Activated CD4-positive, alpha-beta T cell treated with anti-CD3 and anti-CD28 coated beads, Interleukin-2, Interleukin-6, amounts not matched to agents 100 ng/mL and 50 ng/mL, durations not matched to agents 16 hours and 8 hours (primary cell): Measurements from ENCODE around the gene CLINT1.

Experiments
- DNase-seq: peaks from one replicate; pipeline ENCODE4 v3.0.0-alpha.2; 2020

CLINT1 gene

DNA sequence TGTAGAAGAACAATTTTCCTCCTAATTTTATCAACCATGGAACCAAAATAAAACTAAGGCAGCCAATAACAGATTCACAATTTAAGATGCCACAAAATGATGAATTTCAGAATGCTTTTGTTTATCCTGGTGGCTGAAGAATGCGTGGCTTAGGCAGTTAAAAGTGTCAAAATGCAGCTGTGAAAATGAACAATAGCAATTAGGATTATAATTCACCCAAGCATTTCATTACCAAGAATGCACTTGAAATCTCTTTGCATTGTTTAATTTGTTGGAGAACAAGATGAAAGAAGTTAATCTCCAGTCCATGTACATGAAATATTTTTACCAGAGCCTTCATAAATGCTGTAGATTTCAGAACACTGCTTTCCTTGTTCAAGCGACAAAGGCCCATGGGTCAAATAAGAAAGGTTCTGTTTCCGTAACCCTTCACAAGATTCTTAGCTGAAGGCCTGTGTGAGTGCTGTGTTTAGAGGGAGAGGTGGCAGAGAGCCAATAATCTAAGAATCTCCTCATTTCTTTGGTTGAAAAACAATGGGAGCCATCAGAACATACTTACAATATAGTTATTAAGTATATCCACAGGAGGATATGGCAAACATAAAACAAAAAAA, 39.3 kb downstream of the CLINT1 start:
- DNase-seq = no peak

DNA sequence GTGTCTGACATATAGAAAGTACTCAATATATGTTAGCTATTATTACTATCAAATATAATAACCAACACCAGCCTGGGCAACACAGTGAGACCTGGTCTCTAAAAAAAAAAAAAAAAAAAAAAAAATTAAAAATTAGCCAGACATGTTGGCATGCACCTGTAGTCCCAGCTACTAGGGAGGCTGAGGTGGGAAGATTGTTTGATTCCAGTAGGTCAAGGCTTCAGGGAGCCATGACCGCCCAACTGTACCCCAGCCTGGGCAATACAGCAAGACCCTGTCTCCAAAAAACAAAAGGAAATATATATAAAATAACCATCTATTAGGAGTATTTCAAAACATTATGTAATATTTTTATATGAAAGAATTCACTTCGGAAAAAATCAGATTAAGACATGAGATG, 40.6 kb downstream of the CLINT1 start:
- DNase-seq = no peak

DNA sequence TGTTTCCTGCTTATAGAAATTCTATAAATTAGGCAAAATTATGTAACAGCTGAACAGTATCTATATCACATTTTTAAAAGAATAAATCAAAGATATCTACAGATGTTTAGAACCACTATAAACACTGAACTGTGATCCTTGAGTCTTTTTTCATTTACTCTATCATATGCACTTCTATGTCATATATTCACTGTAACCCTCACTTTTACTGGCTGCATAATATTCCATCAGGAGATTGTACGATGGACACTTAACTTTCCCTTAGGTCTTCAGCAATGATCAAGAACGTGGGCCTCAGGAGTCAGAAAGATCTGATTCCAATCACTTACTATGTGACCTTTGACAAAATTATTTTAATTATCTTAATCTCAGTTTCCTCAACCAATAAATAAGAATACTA, 41.0 kb downstream of the CLINT1 start:
- no peak for DNase-seq

DNA sequence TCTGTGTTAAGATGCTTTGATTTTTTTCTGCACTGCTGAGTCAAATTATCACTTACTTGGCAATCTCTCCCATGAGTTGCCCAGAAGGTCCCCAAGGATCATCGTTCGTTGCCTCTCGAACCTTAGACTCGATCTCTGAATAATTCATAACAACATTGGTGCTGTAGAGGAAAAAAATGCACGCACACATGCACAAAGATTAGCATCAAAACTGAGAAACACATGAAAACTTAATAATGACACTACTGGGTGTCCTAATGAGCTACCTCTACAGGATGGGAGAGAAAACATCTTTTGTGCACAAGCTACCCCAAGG, 41.6 kb downstream of the CLINT1 start:
- no peak for DNase-seq

DNA sequence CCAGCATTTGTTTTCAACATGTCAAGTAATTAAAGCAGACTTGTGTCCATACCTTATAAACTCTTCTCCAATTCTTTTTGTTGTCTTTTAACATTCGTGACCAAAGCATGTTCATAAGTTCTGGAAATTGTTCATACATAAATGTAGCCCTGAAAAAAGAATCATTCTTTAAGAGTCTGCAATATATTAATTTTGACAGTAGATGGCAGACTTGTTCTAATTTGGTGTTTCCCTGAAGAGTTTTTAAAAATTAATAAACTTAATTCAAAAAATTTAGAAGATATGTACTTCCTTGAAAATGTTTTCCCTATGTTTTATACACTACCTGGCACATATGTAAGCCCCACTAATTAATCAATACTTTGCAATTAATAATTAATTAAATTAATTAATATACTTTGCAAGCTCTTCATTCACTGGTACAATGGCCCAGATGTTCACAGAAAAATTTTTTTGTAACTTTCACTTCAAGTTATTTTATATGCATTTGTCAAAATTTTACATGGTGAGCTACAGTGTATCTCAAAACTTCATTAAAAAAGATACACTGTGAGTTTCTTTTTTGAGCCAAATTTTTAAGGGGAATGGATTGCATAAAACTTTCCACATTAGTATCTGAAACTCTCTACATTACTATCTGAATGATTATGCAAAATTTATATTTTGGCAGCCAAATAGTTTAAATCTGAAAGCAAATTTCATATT, 42.1 kb downstream of the CLINT1 start:
- DNase-seq = no peak

DNA sequence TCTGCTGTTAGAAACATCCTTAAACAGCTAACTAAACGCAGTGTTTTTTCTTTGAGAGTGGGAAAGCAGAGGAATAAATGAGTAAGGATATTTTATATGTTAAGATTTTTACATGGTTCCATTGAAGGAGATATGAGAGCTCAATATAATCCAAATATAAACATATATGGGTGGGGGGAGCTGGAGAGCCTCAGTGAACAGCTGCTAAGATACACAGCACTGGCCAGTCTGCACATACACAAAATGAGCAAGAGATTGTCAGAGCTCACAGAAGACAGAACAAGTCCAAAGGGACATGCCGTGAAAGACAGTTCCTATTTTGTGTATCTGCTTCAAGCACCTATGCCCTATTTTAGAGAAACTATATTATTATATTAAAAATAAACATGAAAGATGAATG, 46.9 kb downstream of the CLINT1 start:
- no peak for DNase-seq

DNA sequence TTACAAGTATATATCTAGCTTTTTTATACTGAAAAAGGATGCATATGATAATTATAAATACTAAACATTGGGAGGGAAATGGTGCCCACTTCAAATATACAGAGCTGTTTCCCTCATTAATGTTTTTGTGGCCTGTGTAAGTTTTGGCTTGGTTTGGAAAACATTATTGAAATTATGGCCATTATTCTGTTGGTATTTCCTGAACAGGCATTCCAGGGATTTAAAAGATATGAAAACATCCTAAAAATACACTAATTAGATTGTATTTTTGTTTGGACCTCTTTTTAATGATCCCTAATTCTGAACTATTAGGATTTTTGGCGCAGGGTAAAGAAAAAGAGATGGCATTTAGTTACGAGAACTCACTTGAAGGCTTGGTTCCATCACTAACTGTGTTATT, 50.9 kb downstream of the CLINT1 start:
- no peak for DNase-seq

DNA sequence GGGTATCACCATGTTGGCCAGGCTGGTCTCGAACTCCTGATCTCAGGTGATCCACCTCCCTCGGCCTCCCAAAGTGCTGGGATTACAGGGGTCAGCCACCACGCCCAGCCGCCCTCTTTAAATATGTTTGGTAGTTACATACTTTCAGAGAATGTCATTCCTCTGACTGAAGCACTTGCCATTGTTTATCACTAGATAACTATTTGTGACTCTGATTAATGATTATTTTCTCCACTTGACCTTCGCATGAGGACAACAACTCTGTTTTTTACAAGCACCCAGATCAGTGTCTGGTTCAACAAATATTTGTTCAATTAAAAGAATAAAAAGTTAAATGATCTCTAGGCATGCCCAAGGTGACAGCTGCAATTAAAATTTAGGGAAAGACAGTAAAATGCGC, 56.2 kb downstream of the CLINT1 start:
- DNase-seq = no peak

DNA sequence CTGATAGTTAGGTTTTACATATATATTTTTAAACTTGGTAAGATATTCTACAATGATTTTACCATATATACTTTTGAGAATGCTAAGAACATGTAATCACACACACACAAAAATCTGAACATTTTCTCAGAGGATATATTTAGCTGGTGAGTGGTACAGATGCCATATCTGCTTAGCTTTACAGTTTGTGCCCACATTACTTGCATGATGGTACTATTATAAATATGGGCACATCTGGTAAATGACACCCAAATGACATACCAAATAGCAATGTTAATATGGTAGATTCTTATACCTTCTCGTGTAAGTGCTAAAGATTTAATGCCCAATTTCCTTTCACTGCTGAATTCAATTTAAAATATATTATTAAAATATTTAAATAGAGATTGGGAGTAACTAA, 58.8 kb downstream of the CLINT1 start:
- no peak for DNase-seq

DNA sequence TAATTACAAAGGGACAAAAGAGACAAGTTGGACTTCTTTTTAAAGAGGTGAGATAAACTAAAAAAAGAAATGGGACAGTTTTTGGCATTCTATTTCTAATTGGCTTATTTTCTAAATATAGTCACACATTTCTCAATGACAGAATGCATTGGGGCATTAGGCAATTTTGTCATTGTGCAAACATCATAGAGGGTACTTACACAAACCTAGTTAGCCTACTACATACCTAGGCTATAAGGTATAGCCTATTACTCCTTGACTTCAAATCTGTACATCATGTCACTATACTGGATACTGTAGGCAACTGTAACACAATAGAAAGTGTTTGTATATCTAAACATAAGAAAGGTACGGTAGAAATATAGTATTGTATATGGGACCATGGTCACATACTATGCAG, 59.4 kb downstream of the CLINT1 start:
- no peak for DNase-seq

DNA sequence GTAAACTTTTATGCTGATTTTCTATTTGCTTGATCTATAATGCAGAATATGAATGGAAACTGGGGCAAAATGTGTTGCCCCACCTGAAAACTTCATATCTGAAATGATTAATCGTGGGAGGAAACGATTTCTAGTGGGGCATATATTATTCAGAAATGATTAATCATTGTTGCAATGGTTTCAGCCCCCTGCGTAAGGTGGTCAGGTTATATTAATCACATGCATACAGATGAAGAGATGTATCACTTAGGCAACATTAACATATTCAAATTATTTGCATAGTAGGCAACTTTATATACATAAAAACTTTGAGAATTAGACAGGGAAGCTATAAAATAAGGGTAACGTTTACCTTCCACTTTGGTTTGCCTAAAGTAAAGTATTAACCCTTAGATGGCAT, 65.6 kb downstream of the CLINT1 start:
- peak; percentile 47 for DNase-seq

DNA sequence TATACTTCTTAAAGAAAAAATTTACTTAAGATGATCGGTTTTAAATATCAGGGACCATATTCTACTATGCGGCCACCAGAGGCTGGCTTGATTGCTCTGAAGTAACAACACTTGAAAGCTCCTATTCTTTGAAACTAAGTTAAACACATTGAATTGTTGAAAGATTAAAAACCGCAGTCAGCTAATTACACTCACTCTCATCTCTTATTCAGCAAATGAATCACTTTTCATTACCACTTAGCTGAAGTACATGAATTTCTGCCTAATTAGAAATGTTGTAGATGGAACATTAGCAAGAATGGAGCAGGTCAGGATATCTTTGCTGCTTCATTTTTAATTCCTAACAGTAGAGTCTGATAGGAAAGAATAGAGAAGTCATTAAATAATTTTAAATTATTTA, 73.1 kb downstream of the CLINT1 start:
- DNase-seq = no peak

DNA sequence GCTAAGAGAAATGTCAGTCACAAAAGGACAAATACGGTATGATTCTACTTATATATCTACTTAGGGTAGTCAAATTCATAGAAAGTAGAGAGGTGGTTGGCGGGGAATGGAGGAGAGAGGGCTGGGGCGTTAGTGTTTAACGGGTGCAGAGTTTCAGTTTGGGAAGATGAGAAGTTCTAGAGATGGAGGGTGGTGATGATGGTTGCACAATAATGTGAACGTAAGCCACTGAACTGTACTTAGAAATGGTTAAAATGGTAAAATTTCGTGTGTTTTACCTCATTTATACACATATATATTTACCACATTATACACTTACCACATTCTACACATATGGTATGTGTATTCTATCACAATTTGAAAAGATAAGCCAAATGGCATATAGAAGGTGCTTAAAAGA, 79.7 kb downstream of the CLINT1 start:
- no peak for DNase-seq

DNA sequence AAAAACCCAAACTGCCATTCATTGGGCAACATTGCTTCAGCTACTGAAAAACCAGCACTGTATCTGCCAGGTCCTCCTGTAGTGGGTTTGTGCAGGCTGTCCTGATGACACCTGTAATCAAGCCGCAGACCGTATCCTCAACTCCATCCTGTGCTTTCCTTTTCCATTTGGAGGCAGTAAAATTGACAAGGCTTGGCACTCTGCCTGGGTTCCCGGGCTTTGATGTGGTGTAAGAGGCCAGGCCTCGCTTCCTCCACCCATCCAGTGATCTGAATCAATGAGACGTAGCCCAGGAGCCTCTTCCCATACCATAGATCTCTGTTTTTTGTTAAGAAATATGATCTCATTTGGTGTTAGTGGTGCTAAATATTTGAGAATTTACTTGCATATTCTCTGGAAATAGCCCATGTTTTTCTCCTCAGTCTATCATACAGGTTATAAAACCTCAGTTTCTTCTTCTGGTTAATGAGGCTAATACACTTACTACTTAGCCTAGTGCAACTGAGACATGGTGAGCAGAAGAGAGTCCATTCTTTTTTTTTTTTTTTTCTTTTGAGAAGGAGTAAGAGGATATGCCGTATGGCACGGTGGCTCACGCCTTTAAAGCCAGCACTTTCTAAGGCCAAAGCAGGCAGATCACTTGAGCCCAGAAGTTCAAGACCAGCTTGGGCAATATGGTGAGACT, 80.7 kb downstream of the CLINT1 start:
- no peak for DNase-seq

DNA sequence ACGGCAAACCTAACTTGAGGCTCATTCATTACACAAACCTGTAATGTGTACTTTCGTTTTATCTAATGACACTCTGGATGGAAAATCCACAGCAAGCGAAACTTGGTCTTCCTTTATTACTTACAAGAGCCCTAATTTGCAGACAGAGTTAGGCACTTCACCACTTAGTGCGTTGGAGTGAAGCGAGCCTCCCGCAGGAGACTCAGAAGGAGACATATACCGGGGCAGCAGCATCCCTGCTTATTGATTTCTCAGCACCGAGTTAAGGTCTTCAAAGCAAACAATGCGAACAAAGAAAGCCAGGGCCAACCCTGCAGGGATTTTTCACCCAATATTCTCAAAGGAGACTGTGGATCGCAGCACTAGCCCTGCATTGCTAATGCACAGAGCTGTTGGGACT, 86.8 kb downstream of the CLINT1 start:
- peak; percentile 41 for DNase-seq

DNA sequence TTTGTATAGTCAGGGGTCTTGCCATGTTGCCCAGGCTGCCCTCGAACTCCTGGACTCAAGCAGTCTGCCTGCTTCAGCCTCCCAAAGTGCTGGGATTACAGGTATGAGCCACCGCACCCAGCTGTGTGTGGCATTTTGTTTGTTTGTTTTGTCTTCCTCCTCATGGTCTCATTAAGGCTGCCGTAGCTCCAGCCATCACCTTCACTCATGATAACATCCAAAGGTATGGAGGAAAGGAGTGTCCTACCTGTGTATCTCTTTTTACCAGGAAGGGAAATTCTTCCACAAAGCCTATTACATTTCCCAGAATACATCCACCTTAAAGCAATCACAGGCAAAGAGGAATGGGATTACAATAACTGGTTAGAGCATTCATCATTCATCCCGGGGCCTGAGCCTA, 88.3 kb downstream of the CLINT1 start:
- DNase-seq = no peak

DNA sequence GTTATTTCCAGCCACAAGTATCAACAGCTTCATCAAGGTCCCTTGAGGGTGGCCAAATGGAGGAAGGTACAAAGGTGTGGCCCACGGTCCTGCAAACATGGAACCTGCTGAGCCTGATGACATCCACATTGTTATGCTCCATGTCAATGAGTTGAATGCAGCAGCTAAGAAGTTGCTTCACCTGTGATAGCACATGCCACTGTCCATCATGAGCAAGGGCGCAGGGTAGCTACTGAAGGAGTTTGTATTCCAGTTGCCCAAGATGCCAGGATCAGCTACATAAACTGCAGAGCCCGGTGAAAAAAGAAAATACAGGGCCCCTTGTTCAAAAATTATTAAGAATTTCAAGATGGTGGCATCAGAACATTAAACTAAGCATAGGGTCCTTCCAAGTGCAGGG, 91.3 kb downstream of the CLINT1 start:
- no peak for DNase-seq

DNA sequence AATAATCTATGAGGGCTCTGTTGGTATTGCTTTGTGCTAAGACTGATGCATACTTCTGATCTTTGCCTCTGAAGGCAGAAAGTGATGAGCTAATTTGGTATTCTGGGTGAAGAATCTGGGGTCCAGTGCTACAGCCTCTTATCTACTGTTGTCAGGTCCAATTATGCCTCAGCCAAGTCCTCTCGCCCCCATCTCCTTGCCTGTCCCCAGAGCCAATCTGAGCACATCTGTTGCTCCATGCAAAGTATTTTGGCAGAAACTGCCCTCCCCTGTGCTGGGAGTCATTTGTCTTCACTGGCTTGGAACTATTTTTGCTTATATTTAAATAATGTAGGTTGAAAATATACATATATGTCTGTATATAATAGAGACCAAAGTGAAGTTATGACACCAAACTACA, 92.0 kb downstream of the CLINT1 start:
- DNase-seq = no peak

DNA sequence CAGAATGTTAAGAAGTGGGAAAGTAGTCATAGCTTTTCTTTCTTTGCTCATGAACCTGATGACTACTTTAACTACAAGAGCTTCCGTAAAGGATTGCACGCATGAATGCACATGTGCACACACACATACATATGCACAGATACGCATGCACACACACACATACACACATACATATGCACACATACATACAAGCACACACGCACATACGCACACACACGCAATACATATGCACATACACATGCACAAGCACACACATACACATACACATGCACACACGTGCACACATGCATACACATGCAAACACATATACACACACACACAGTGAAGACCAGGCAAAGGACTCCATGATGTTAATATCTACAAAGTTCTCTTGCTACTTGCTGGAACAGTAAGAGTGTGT, 92.5 kb downstream of the CLINT1 start:
- no peak for DNase-seq

DNA sequence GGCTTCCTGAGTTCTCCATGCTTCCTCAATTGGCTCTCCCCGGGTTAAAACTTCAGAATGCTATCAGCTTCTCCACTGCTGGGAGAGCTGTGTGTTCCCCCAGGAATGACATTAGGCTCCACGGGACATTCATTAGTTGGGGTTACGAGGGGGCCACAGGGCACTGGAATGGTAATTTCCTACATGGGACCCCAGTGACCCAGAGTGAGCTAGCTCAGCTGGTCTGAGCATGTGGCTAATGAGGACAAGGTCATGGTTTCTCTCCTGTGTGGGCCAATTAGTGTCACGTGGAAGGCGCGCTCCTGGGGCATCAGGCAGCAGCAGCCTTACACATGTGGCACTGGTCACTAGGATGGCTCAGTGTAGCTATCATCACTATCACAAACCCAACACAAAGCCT, 94.4 kb downstream of the CLINT1 start:
- DNase-seq = no peak

DNA sequence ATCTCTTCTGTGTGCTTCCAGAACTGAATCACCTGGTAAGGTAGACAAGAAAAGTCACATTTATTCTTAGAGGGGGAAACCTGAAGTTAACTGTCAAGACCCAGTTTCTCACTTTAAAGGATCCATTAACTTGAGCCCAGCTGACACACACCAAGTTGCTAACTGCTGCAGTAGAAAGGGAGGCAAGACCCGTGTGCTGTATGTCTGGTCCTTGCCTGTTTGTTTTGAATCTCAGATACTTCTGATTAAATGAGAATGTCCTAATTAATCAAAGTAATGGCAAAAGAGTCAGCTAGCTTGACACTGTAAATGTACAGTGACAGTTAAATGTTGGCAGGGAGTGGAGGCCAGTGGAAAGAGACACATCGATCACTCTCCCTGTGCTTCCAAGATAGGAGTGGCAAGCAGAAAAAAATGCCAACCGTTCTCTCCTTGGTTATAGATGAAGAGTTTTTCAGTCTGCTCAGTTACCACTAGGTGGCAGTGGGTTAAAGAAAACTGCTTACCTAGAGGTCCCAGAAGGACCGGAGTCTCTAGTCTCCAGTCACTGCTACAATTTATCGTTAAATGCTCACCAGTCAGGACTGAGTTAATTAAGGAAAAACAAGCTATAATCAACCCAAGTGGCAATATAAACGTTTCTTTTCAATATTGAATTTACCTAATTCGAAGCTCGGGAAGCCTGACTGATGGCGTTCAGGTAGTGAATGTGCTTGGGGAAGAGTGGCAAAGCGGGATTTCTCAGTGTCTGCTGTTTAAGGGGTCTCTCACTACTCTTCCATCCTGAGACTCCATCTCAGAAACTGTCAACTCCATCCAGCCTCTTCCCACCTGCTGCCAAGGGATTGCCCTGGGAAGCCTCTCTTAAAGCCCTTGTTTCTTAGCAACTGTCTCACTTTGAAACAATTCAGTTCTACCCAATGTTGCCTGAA, 97.0 kb downstream of the CLINT1 start:
- peak; percentile 67 for DNase-seq

DNA sequence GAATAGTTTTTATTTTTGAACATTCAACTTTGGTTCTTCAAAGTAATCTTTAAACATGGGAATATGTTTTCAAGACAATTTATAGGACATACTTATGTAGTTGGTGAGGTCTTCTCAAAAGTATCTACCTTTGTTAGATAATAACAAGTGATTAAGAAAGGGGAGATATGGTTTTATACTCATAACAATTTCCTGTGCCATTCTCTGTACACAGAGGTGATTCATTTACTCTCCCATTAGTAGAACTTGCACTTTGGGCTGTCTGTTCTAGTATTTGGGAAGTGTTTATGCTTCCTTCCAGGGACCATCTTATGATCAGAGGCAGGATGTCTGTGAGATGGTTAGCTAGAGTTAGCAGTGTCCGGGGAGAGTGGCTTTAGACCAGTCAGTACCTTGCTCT, 100.2 kb downstream of the CLINT1 start:
- no peak for DNase-seq

DNA sequence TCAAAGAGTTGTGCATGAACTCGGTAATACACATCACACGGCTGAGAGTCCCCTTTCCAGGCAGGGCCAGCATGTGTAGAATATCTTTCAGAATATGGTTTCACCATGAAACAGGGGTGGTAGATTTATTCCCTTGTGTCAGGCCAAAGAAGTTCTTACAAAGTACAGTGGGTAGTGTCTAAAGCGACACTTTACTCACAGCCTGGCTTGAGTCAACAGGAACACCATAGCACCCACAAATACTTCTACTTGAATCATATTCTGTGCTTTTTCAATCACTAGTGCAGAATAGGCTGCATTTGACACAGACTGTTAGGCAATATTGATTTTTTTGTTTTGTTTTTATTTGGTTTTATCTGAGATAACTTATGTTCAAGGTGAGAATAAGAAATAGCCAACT, 102.8 kb downstream of the CLINT1 start:
- no peak for DNase-seq

DNA sequence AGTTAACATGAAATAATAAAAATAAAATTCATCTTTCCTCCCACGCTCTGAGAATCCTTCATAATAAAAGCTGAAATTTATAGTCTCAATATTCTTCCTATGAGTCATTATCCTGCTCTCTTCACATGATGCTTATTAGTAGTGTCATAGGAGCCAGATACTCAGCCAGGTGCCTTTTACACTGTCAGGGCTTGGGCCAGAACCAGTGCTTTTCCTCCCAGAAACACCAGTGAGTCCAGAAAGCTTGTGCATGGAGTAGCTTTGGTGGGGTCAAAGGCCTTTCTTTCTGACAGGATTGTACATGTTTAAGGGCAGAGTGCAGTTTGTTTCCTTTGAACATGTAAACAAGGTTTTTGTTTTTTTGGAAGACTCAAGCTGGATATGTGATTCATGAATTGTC, 108.6 kb downstream of the CLINT1 start:
- no peak for DNase-seq
